AG09309 (cell line): ENCODE data around the gene B4GALT1.

Experiments
- DNase-seq: peaks from one replicate; pipeline ENCODE4 v3.0.0-alpha.2; 2010; ENCODE audit warnings: low read depth
- H3K4me3 ChIP-seq: 2 replicates; pipeline ENCODE4 v1.5.1; 2011; ENCODE audit warnings: mild to moderate bottlenecking, low read depth, low read length, moderate library complexity; ENCODE audit not compliant: control insufficient read depth
- TF ChIP-seq, protein P1 (sequence below): IDR thresholded peaks from 2 replicates; pipeline ENCODE4 v1.5.1; 2011; ENCODE audit warnings: mild to moderate bottlenecking, low read depth, low read length, inconsistent platforms; ENCODE audit not compliant: insufficient read depth, control insufficient read depth; ENCODE audit errors: missing control alignments

The B4GALT1 gene

DNA sequence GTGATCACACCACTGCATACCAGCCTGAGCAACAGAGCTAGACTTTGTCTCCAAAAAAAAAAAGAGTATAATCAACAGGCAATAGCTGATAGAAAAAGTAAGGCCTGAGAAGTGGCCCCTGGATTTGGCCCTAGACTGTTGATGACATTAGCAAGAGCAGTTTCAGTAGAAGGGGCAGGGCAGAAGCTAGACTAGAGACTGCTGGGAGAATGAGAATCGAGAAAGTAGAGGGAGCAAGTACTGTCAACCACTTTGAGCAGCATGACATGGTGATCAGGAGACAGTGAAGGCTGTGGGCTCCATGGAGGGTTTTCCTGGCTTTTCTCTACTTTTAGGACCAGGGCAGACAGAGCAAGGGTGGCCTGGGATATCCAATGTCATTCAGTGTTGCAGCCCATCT, 34.9 kb upstream of the B4GALT1 start:
- DNase-seq = no peak
- H3K4me3 ChIP-seq = no peak overlapping the region
- TF ChIP-seq, protein P1, sequence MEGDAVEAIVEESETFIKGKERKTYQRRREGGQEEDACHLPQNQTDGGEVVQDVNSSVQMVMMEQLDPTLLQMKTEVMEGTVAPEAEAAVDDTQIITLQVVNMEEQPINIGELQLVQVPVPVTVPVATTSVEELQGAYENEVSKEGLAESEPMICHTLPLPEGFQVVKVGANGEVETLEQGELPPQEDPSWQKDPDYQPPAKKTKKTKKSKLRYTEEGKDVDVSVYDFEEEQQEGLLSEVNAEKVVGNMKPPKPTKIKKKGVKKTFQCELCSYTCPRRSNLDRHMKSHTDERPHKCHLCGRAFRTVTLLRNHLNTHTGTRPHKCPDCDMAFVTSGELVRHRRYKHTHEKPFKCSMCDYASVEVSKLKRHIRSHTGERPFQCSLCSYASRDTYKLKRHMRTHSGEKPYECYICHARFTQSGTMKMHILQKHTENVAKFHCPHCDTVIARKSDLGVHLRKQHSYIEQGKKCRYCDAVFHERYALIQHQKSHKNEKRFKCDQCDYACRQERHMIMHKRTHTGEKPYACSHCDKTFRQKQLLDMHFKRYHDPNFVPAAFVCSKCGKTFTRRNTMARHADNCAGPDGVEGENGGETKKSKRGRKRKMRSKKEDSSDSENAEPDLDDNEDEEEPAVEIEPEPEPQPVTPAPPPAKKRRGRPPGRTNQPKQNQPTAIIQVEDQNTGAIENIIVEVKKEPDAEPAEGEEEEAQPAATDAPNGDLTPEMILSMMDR = no peak

GRCh38 chr9:33198165-33198564, 31.0 kb upstream of the B4GALT1 start:
- peak; percentile 57 for DNase-seq
- TF ChIP-seq, protein P1 = no peak
- no peak overlapping the region for H3K4me3 ChIP-seq

- TF ChIP-seq, protein P1 = no peak
- no peak for DNase-seq
- H3K4me3 ChIP-seq = no peak overlapping the region
These were observed 30.4 kb upstream of the B4GALT1 start for GRCh38 chr9:33197279-33198152.

GRCh38 chr9:33196736-33197135, 29.6 kb upstream of the B4GALT1 start:
- H3K4me3 ChIP-seq = no peak overlapping the region
- TF ChIP-seq, protein P1 = no peak
- DNase-seq = no peak

- TF ChIP-seq, protein P1 = no peak
- H3K4me3 ChIP-seq = no peak overlapping the region
- no peak for DNase-seq
These were observed 26.7 kb upstream of the B4GALT1 start for GRCh38 chr9:33193818-33194217.

GRCh38 chr9:33192493-33193255, 25.5 kb upstream of the B4GALT1 start:
- H3K4me3 ChIP-seq = no peak overlapping the region
- no peak for DNase-seq
- TF ChIP-seq, protein P1 = no peak
